SU-DHL-6 (cell line): Measurements from ENCODE around the gene CCNL2.

Experiments
- H2AFZ ChIP-seq: fragments of 200-600 bp; sonication (generic); 2 replicates; pipeline ENCODE4 v1.6.1; 2014; ENCODE audit warnings: low read depth, mild to moderate bottlenecking, moderate library complexity, mixed read lengths, antibody characterized with exemption, low read length; ENCODE audit not compliant: severe bottlenecking
- H3F3A ChIP-seq: fragments of 200-600 bp; shearing (Covaris generic); 2 replicates; pipeline ENCODE4 v1.6.0; 2016; ENCODE audit warnings: antibody characterized with exemption, mild to moderate bottlenecking; ENCODE audit not compliant: insufficient read depth
- H3K27ac ChIP-seq: fragments of 200-600 bp; sonication (generic); 2 replicates; pipeline ENCODE4 v1.5.1; 2016; ENCODE audit warnings: low read depth, mild to moderate bottlenecking, low read length, moderate library complexity, mixed read lengths
- H3K27me3 ChIP-seq: fragments of 200-600 bp; sonication (generic), shearing (Covaris generic); 2 replicates; pipeline ENCODE4 v1.6.0; 2014; ENCODE audit warnings: mild to moderate bottlenecking, low read length
- H3K36me3 ChIP-seq: fragments of 200-600 bp; sonication (generic); 2 replicates; pipeline ENCODE4 v1.6.1; 2014; ENCODE audit warnings: mild to moderate bottlenecking, low read length, mixed read lengths
- H3K4me2 ChIP-seq: fragments of 300-600, 200-600 bp; shearing (Covaris generic), sonication (generic); 2 replicates; pipeline ENCODE4 v1.6.0; 2014; ENCODE audit warnings: low read length, low read depth, mild to moderate bottlenecking; ENCODE audit not compliant: poor library complexity, severe bottlenecking
- H3K4me3 ChIP-seq: fragments of 200-600 bp; sonication (generic); 2 replicates; pipeline ENCODE4 v1.5.1; 2014; ENCODE audit warnings: antibody characterized with exemption, low read length, mild to moderate bottlenecking, mixed read lengths; ENCODE audit not compliant: insufficient read depth, poor library complexity, severe bottlenecking
- H3K79me2 ChIP-seq: fragments of 200-600 bp; sonication (generic); 2 replicates; pipeline ENCODE4 v1.6.1; 2014; ENCODE audit warnings: mild to moderate bottlenecking, low read length, moderate library complexity; ENCODE audit not compliant: insufficient read depth
- H3K9ac ChIP-seq: fragments of 200-600 bp; sonication (generic); 2 replicates; pipeline ENCODE4 v1.7.0; 2014; ENCODE audit warnings: mild to moderate bottlenecking, low read length
- H3K9me2 ChIP-seq: fragments of 200-600 bp; sonication (generic); replicated peaks from 2 replicates; pipeline ENCODE4 v1.6.1; 2014; ENCODE audit warnings: low read length; ENCODE audit not compliant: insufficient read depth
- H3K9me3 ChIP-seq: fragments of 200-600 bp; sonication (generic); 2 replicates; pipeline ENCODE4 v1.6.1; 2014; ENCODE audit warnings: low read length, mixed read lengths; ENCODE audit not compliant: insufficient read depth
- H4K20me1 ChIP-seq: fragments of 200-600 bp; sonication (generic); 2 replicates; pipeline ENCODE4 v1.6.1; 2014; ENCODE audit warnings: low read depth, mild to moderate bottlenecking, antibody characterized with exemption, low read length, moderate library complexity, mixed read lengths
- CTCF ChIP-seq: fragments of 200-600 bp; sonication (generic); IDR thresholded peaks from one replicate; pipeline ENCODE4 v1.5.1; 2017; ENCODE audit warnings: antibody characterized with exemption, mild to moderate bottlenecking, low read length, moderate library complexity; ENCODE audit not compliant: insufficient read depth, poor library complexity, severe bottlenecking
- EZH2phosphoT487 ChIP-seq: fragments of 200-600 bp; sonication (generic), shearing (Covaris generic); conservative IDR thresholded peaks from 2 replicates; pipeline ENCODE4 v1.6.1; 2018; ENCODE audit warnings: mild to moderate bottlenecking, antibody characterized with exemption, low read length, moderate library complexity, mixed read lengths

CCNL2 gene

GRCh38 chr1:1374589-1374928 lies 24.6 kb downstream of the CCNL2 start:
- H3K36me3 ChIP-seq = no peaks in the 10 kb centered on the region
- TF ChIP-seq EZH2phosphoT487 = no peak
- no peak for TF ChIP-seq CTCF
- no peaks in the 10 kb centered on the region for H3K9me2 ChIP-seq
- H3K4me3 ChIP-seq = peak overlapping the region; percentile 97
- H3K27me3 ChIP-seq = no peaks in the 10 kb centered on the region
- H3K79me2 ChIP-seq = peaks cover 18% of the 10 kb centered on the region
- no peaks in the 10 kb centered on the region for H4K20me1 ChIP-seq
- H2AFZ ChIP-seq = peak overlapping the region; percentile 72
- H3K9me3 ChIP-seq = no peaks in the 10 kb centered on the region
- H3K27ac ChIP-seq = peak overlapping the region; percentile 63
- H3K9ac ChIP-seq = peak overlapping the region; percentile 99
- peak overlapping the region; percentile 90 for H3K4me2 ChIP-seq
- H3F3A ChIP-seq = peaks cover 19% of the 10 kb centered on the region

GRCh38 chr1:1373815-1374588 lies 25.1 kb downstream of the CCNL2 start:
- H4K20me1 ChIP-seq = no peaks in the 10 kb centered on the region
- peaks cover 18% of the 10 kb centered on the region for H3K79me2 ChIP-seq
- H3K27me3 ChIP-seq = no peaks in the 10 kb centered on the region
- H3K36me3 ChIP-seq = no peaks in the 10 kb centered on the region
- peaks cover 19% of the 10 kb centered on the region for H3F3A ChIP-seq
- no peaks in the 10 kb centered on the region for H3K9me2 ChIP-seq
- H3K9me3 ChIP-seq = no peaks in the 10 kb centered on the region
- peak overlapping the region; percentile 99 for H3K9ac ChIP-seq
- H3K27ac ChIP-seq = no peak overlapping the region
- H3K4me2 ChIP-seq = peak overlapping the region; percentile 90
- no peak overlapping the region for H2AFZ ChIP-seq
- peak overlapping the region; percentile 97 for H3K4me3 ChIP-seq
- TF ChIP-seq EZH2phosphoT487 (no peak), CTCF (no peak)

GRCh38 chr1:1373051-1373814 lies 25.9 kb downstream of the CCNL2 start:
- Histone ChIP-seq H3K4me2 (no peak overlapping the region), H3K79me2 (peaks cover 18% of the 10 kb centered on the region), H4K20me1 (no peaks in the 10 kb centered on the region), H2AFZ (no peak overlapping the region), H3K9me3 (no peaks in the 10 kb centered on the region), H3K27ac (no peak overlapping the region), H3K27me3 (no peaks in the 10 kb centered on the region), H3F3A (peaks cover 19% of the 10 kb centered on the region), H3K9me2 (no peaks in the 10 kb centered on the region), H3K9ac (no peak overlapping the region), H3K4me3 (no peak overlapping the region), H3K36me3 (no peaks in the 10 kb centered on the region)
- no peak for TF ChIP-seq EZH2phosphoT487
- TF ChIP-seq CTCF = no peak
